ENCODE data around the gene LIPC.

The LIPC gene

GRCh38 chr15:58433597-58434333 lies 2.0 kb downstream of the LIPC start:
- TF ChIP-seq CTCF (IDR thresholded peaks at IDR 0.05), result no peak
- Histone ChIP-seq H3K4me3 (ENCODE audit: low read depth in 1 of 2, low read length in 1 of 2) (no peak overlapping the region), H3K27ac (no peak overlapping the region), H3K4me1 (ENCODE audit: control insufficient read depth in 1 of 2, insufficient read depth in 1 of 2, low read depth in 1 of 2, low read length in 1 of 2) (no peaks in the 10 kb centered on the region), H3K27me3 (no peaks in the 10 kb centered on the region), H3K36me3 (no peaks in the 10 kb centered on the region), H3K9me3 (no peaks in the 10 kb centered on the region)

- no peak overlapping the region for H3K27ac ChIP-seq
- no peak for TF ChIP-seq CTCF (IDR thresholded peaks at IDR 0.05)
Observed at GRCh38 chr15:58434334-58434875, 2.6 kb downstream of the LIPC start.

GRCh38 chr15:58436552-58436951 lies 4.8 kb downstream of the LIPC start:
- no peak overlapping the region for H3K27ac ChIP-seq
- no peaks in the 10 kb centered on the region for H3K9me3 ChIP-seq
- no peak overlapping the region for H3K4me3 ChIP-seq (ENCODE audit: low read depth in 1 of 2, low read length in 1 of 2)
- no peaks in the 10 kb centered on the region for H3K4me1 ChIP-seq (ENCODE audit: control insufficient read depth in 1 of 2, insufficient read depth in 1 of 2, low read depth in 1 of 2, low read length in 1 of 2)
- no peak for TF ChIP-seq CTCF (IDR thresholded peaks at IDR 0.05)
- no peaks in the 10 kb centered on the region for H3K27me3 ChIP-seq
- no peaks in the 10 kb centered on the region for H3K36me3 ChIP-seq

More at GRCh38 chr15:58434334-58434875, 2.6 kb downstream of the LIPC start:
- no peaks in the 10 kb centered on the region for H3K9me3 ChIP-seq
- no peaks in the 10 kb centered on the region for H3K4me1 ChIP-seq (ENCODE audit: control insufficient read depth in 1 of 2, insufficient read depth in 1 of 2, low read depth in 1 of 2, low read length in 1 of 2)
- H3K36me3 ChIP-seq, result no peaks in the 10 kb centered on the region
- no peaks in the 10 kb centered on the region for H3K27me3 ChIP-seq
- H3K4me3 ChIP-seq (ENCODE audit: low read depth in 1 of 2, low read length in 1 of 2), result no peak overlapping the region

DNA sequence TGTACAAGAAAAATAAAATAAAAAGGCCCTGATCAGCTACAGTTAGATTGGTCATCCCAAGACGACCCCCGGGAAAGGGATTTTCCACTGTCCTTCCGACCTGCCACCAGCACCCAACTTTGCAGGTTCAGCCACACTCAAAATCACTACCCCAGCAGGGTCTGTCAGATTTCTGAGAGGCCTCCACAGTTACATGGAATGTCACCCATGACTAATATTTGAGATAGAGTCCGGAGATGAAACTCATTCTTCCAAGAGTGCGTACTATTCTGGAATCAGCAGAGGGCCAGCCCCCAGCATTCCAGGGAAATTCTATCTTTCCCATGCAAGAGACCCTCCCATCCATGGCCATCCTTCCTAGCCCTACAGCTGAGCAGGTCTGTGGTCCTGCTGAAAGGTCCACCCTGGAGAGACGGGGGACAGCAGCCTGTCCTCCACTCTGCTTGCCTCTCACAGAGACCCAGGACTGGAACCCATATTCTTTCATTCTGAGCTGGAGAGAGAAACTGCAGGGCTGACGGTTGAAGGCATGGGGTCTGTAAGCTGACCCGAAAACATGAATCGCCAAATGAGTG lies 5.8 kb downstream of the LIPC start:
- H3K4me1 ChIP-seq (ENCODE audit: control insufficient read depth in 1 of 2, insufficient read depth in 1 of 2, low read depth in 1 of 2, low read length in 1 of 2), result no peaks in the 10 kb centered on the region
- no peaks in the 10 kb centered on the region for H3K36me3 ChIP-seq
- no peak for TF ChIP-seq CTCF (IDR thresholded peaks at IDR 0.05)
- no peaks in the 10 kb centered on the region for H3K27me3 ChIP-seq
- H3K27ac ChIP-seq, result no peak overlapping the region
- H3K9me3 ChIP-seq, result no peaks in the 10 kb centered on the region
- H3K4me3 ChIP-seq (ENCODE audit: low read depth in 1 of 2, low read length in 1 of 2), result no peak overlapping the region

DNA sequence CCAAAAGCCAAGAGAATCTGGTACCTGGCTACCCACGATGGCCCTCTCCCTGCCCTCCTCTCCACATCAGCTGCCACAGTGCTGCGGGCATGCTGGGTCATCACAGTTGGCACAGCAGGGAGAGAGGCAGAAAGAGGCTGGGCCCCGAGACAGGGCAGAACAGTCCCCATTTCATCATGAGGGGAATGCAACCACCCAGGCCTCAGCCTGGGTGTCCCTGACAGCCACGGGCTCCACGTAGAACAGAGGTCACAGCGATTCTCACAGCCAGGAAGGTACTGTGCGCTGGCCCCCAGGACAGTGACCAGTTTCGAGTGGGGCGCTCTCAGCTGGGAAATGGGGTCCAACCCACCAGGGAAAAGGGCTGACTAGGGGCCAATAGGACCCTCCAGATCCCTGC lies 6.3 kb downstream of the LIPC start:
- no peak for TF ChIP-seq CTCF (IDR thresholded peaks at IDR 0.05)
- no peaks in the 10 kb centered on the region for H3K36me3 ChIP-seq
- H3K9me3 ChIP-seq, result no peaks in the 10 kb centered on the region
- H3K27me3 ChIP-seq, result no peaks in the 10 kb centered on the region
- no peaks in the 10 kb centered on the region for H3K4me1 ChIP-seq (ENCODE audit: control insufficient read depth in 1 of 2, insufficient read depth in 1 of 2, low read depth in 1 of 2, low read length in 1 of 2)
- H3K27ac ChIP-seq, result no peak overlapping the region
- H3K4me3 ChIP-seq (ENCODE audit: low read depth in 1 of 2, low read length in 1 of 2), result no peak overlapping the region
